ENCODE measurements around the gene COMP.

The COMP gene

GRCh38 chr19:18803550-18804138 is 12.5 kb upstream of the COMP start:
- DNase-seq, result no peak

- no peak for DNase-seq
Measured at GRCh38 chr19:18802354-18802753, 11.2 kb upstream of the COMP start.

GRCh38 chr19:18800636-18801035 is 9.5 kb upstream of the COMP start:
- DNase-seq, result no peak

GRCh38 chr19:18800079-18800478 is 9.0 kb upstream of the COMP start:
- DNase-seq, result no peak

GRCh38 chr19:18799389-18799970 is 8.4 kb upstream of the COMP start:
- DNase-seq, result no peak

- no peak for DNase-seq
Measured at GRCh38 chr19:18798384-18799352, 7.6 kb upstream of the COMP start.

GRCh38 chr19:18796239-18796638 is 5.1 kb upstream of the COMP start:
- DNase-seq, result no peak

GRCh38 chr19:18795540-18795939 is 4.4 kb upstream of the COMP start:
- DNase-seq, result no peak

- DNase-seq, result no peak
Measured at GRCh38 chr19:18794692-18795091, 3.6 kb upstream of the COMP start.

- no peak for DNase-seq
Measured at GRCh38 chr19:18794029-18794313, 2.9 kb upstream of the COMP start.

- DNase-seq, result no peak
Measured at GRCh38 chr19:18793144-18794028, 2.3 kb upstream of the COMP start.

GRCh38 chr19:18792661-18793060 is 1.6 kb upstream of the COMP start:
- no peak for DNase-seq

GRCh38 chr19:18791315-18791678 is 192 bp upstream of the COMP start:
- no peak for DNase-seq

GRCh38 chr19:18789883-18790565 is 1.1 kb downstream of the COMP start:
- DNase-seq, result no peak

GRCh38 chr19:18789422-18789869 is 1.7 kb downstream of the COMP start:
- DNase-seq, result no peak

- no peak for DNase-seq
Measured at GRCh38 chr19:18788529-18789421, 2.3 kb downstream of the COMP start.

GRCh38 chr19:18785179-18786124 is 5.7 kb downstream of the COMP start:
- no peak for DNase-seq

- no peak for DNase-seq
Measured at GRCh38 chr19:18784786-18785120, 6.4 kb downstream of the COMP start.

GRCh38 chr19:18783958-18784785 is 6.9 kb downstream of the COMP start:
- no peak for DNase-seq
